ENCODE data around the gene WDR7.

- TF ChIP-seq CTCF (IDR thresholded peaks at IDR 0.05), result peak in 4 of 6 experiments; percentile 39 to 59 (median 46)
- no peak for TF ChIP-seq POLR2A (IDR thresholded peaks at IDR 0.05)
These were observed 97.6 kb downstream of the WDR7 start for GRCh38 chr18:56748698-56749268.

Data from esophagus squamous epithelium (tissue), 4 donors.